Ovary (tissue), 10 donors: Measurements from ENCODE around the gene DEFB119. TPM values are rescaled to one million over a fixed set of nuclear protein-coding genes. Genes with fewer than 3 reads are reported as not detected.
"Not testable (repeated sequence)": the region's sequence is repeated elsewhere in the genome, so short reads cannot be mapped to it uniquely, and the experiment has no call there.

Source experiments
- DNase-seq, 5 donors: peaks; one replicate each; pipeline ENCODE4 v3.0.0-alpha.2; 2019 to 2020
- H3K27ac ChIP-seq, 2 donors: fragments of 200-600 bp; one replicate each; pipeline versions ENCODE4 v1.5.1 to v1.8.0; 2019 to 2022
- H3K27me3 ChIP-seq: fragments of 200-600 bp; one replicate; pipeline ENCODE4 v1.8.0; 2022
- H3K36me3 ChIP-seq: fragments of 200-600 bp; sonication (generic); one replicate; pipeline ENCODE4 v1.5.1; 2019
- H3K4me1 ChIP-seq: one replicate; pipeline ENCODE4 v1.8.1; 2013; ENCODE audit warnings: mild to moderate bottlenecking, moderate library complexity; ENCODE audit not compliant: insufficient read depth
- H3K4me3 ChIP-seq: fragments of 200-600 bp; sonication (generic); one replicate; pipeline ENCODE4 v1.5.1; 2017
- H3K9me3 ChIP-seq, 2 donors: fragments of 200-600 bp in 1 of 2; sonication (generic) in 1 of 2; one replicate each; pipeline versions ENCODE4 v1.5.1 to v1.8.1; 2013 to 2019; ENCODE audit warnings: mild to moderate bottlenecking in 1 of 2, moderate library complexity in 1 of 2
- CTCF ChIP-seq, 3 donors: fragments of 450-650 bp in 2 of 3; fragments of 200-600 bp in 1 of 3; IDR thresholded peaks; one replicate each; pipeline versions ENCODE4 v1.5.1 to v1.8.0; 2016 to 2022; ENCODE audit warnings: antibody characterized with exemption in 3 of 3, mild to moderate bottlenecking in 1 of 3
- EP300 ChIP-seq: sonication (generic); formaldehyde crosslinking; IDR thresholded peaks from one replicate; pipeline ENCODE4 v1.6.1; 2017; ENCODE audit warnings: antibody characterized with exemption
- POLR2A ChIP-seq: fragments of 450-650 bp; IDR thresholded peaks from one replicate; pipeline ENCODE4 v1.6.1; 2017; ENCODE audit warnings: antibody characterized with exemption, mild to moderate bottlenecking, moderate library complexity
- WGBS, 3 donors: extraction: QIAGEN DNeasy Blood & Tissue Kit in 1 of 3; methylation state at CpG; one replicate each; pipeline versions ENCODE4 v1.1.5 to v1.1.7; 2013 to 2017; 5-methylcytosine and 5-hydroxymethylcytosine counted together
- intact Hi-C, 4 donors: fragments of 100-400 bp; cut with DNase I; formaldehyde crosslinking; loops; one replicate each; pipeline versions ENCODE4 v1.11.0 to v1.15.1; 2022 to 2023
- long read RNA-seq, 3 donors: library from polyadenylated mRNA in 2 of 3; unstranded in 2 of 3; transcript quantifications; one replicate each; pipeline ENCODE4 v2.0.0 and lab custom pipeline, GENCODE V29; 2021 to 2026
- polyA plus RNA-seq, 2 donors: library from polyadenylated mRNA; stranded (reverse); fragments of 200-250 nt in 1 of 2; fragments of 350-450 nt in 1 of 2; fragmentation: Illumina TruSeq in 1 of 2; extraction: RNeasy Lipid Tissue Mini Kit (QIAGEN cat#74804) in 1 of 2; gene quantifications; one replicate each; pipeline ENCODE4 v1.2.3, GENCODE V29; 2013 to 2014
- total RNA-seq, 7 donors: library from RNA; depleted of rRNA in 2 of 7; stranded (reverse); fragments of >200 nt in 2 of 7; fragmentation: NEBNext Ultra II Directional in 3 of 7; extraction: Animal tissue kit (Norgen Biotek cat#: 25700) in 3 of 7; gene quantifications; one replicate each; pipeline versions ENCODE4 v1.1.0 to v1.2.4, GENCODE V29; 2016 to 2023
- donor health status: DM: no; HTN: no; CAD: no; lungs with moderate emphysema.
- donor health status: DM: no; HTN: no; CAD: no.
- donor health status: Bipolar disorder and iron deficiency.
- donor health status: DM: yes; HTN: yes; CAD: no.
- donor health status: DM: no; HTN: no; CAD: no.
- donor health status: DM: yes; HTN: yes; CAD: no.

The DEFB119 gene
- total RNA-seq (not detected), polyA plus RNA-seq (not detected)
- long read RNA-seq, donor 1: 0 reads
- long read RNA-seq, donor 2: 0 reads
- long read RNA-seq, donor 3: 0 reads

- WGBS, 3 donors: 24 to 56% (median 48%) methylated on average over 1 of the region's 1 CpG
- Histone ChIP-seq H3K36me3 (no peaks in the 10 kb centered on the region), H3K27ac (no peak within 1 kb of the TSS), H3K27me3 (no peaks in the 10 kb centered on the region), H3K4me3 (no peak within 1 kb of the TSS), H3K4me1 (no peaks in the 10 kb centered on the region), H3K9me3 (no peaks in the 10 kb centered on the region)
- intact Hi-C loops: no loop called here
- TF ChIP-seq CTCF (IDR thresholded peaks at IDR 0.05) (no peak), POLR2A (no peak), EP300 (no peak)
- no peak for DNase-seq
These were observed at the start of gene DEFB119 for GRCh38 chr20:31390490-31390889. TSS of gene DEFB119 (minus strand) at chr20:31390590. CDS start at chr20:31390483, 107 bp downstream.

- Histone ChIP-seq H3K4me3 (no peak overlapping the region), H3K9me3 (no peaks in the 10 kb centered on the region), H3K4me1 (no peaks in the 10 kb centered on the region), H3K27me3 (no peaks in the 10 kb centered on the region), H3K36me3 (no peaks in the 10 kb centered on the region), H3K27ac (no peak overlapping the region)
- TF ChIP-seq POLR2A (no peak), EP300 (no peak), CTCF (IDR thresholded peaks at IDR 0.05) (no peak)
- DNase-seq: no peak
- intact Hi-C loops: no loop called here
- 54 to 66% (median 54%) methylated on average over 4 of the region's 4 CpGs for WGBS, 3 donors
These were observed 40.3 kb upstream of the DEFB119 start for GRCh38 chr20:31430568-31431115.

GRCh38 chr20:31427576-31427975, 37.2 kb upstream of the DEFB119 start:
- H3K27ac ChIP-seq, intact Hi-C loops, H3K36me3 ChIP-seq, H3K4me1 ChIP-seq, H3K9me3 ChIP-seq, H3K4me3 ChIP-seq, H3K27me3 ChIP-seq, DNase-seq: not testable (repeated sequence)
- WGBS, 3 donors: 94 to 96% (median 96%) methylated on average over 16 to 30 of the region's 31 CpGs

GRCh38 chr20:31426891-31427551, 36.6 kb upstream of the DEFB119 start:
- intact Hi-C loops, H3K4me1 ChIP-seq: not testable (repeated sequence)

GRCh38 chr20:31425797-31426196, 35.4 kb upstream of the DEFB119 start:
- H3K27me3 ChIP-seq: no peaks in the 10 kb centered on the region
- no peaks in the 10 kb centered on the region for H3K4me1 ChIP-seq
- intact Hi-C loops: no loop called here
- no peak overlapping the region for H3K27ac ChIP-seq
- DNase-seq: no peak
- H3K36me3 ChIP-seq: no peaks in the 10 kb centered on the region
- no peaks in the 10 kb centered on the region for H3K9me3 ChIP-seq
- TF ChIP-seq CTCF (IDR thresholded peaks at IDR 0.05) (no peak), EP300 (no peak), POLR2A (no peak)
- no peak overlapping the region for H3K4me3 ChIP-seq

More at GRCh38 chr20:31426891-31427551, 36.6 kb upstream of the DEFB119 start:
- WGBS, 3 donors: 89 to 91% methylated on average over 20 to 35 of the region's 48 CpGs; no CpG with 5 or more reads in 1 of the 3 donors
- H3K9me3 ChIP-seq, DNase-seq, H3K36me3 ChIP-seq, H3K27me3 ChIP-seq, H3K4me3 ChIP-seq, H3K27ac ChIP-seq: not testable (repeated sequence)
